GM21619 (cell line): ENCODE measurements around the gene ASB9.
"Not testable (repeated sequence)": the region's sequence is repeated elsewhere in the genome, so short reads cannot be mapped to it uniquely, and the experiment has no call there.

Experiments
- ATAC-seq: cut with Tn5 transposase; IDR thresholded peaks from one replicate; pipeline ENCODE4 v1.9.1; 2021; ENCODE audit not compliant: unreplicated experiment

Gene ASB9, protein sequence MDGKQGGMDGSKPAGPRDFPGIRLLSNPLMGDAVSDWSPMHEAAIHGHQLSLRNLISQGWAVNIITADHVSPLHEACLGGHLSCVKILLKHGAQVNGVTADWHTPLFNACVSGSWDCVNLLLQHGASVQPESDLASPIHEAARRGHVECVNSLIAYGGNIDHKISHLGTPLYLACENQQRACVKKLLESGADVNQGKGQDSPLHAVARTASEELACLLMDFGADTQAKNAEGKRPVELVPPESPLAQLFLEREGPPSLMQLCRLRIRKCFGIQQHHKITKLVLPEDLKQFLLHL

GRCh38 chrX:15269618-15270521 lies at the start of gene ASB9:
TSS of gene ASB9 (minus strand) at chrX:15270083. CDS start at chrX:15269874, 209 bp downstream.
- peak; percentile 60 for ATAC-seq

- no peak for ATAC-seq
These were observed 49.2 kb upstream of the ASB9 start for GRCh38 chrX:15319075-15319474.

DNA sequence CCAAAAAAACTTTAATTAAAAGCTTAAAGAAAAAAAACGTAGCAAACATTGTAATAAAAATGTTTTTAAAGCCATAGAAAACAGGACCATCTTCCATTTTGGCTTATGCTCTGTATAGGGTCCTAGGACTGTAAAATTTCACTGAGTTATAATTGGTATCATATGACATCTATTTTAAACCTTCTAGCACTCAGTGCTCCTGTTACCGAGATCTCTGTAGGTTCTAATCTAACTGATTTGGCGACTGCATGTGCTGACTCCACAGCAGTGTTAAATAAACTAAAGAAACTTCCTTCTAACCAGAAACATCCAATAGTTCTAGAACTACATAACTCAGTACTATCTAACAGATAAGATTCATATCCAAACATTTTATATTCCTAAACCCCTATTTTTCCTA lies 45.6 kb upstream of the ASB9 start, which contains the start of gene ASB11:
TSS of gene ASB11 (minus strand) at position 132 of the 400 bp plus-strand sequence. CDS start at position 97, 35 bp downstream.
- ATAC-seq: no peak

- ATAC-seq: no peak
These were observed 44.6 kb upstream of the ASB9 start for GRCh38 chrX:15314472-15314871.

GRCh38 chrX:15311119-15311518 lies 41.2 kb upstream of the ASB9 start:
- no peak for ATAC-seq

DNA sequence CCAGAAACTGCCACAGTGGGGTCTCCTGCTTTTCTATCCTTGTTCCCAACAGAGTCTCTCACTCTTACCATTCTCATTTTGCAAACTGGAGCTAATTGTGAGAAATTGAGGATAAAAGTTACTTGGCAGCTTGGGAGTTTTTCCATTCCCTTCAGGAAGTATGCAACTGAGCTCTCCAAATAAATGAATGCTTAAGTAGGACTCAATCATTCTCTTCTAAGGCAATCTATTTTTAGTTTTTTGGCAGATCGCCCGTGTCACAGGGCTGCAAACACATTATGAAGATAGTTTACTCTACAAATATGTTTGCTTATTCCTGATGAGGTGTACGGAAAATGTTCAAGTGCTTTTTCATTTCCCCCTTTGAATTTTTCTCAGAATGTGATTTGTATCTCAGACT lies 40.2 kb upstream of the ASB9 start:
- no peak for ATAC-seq

DNA sequence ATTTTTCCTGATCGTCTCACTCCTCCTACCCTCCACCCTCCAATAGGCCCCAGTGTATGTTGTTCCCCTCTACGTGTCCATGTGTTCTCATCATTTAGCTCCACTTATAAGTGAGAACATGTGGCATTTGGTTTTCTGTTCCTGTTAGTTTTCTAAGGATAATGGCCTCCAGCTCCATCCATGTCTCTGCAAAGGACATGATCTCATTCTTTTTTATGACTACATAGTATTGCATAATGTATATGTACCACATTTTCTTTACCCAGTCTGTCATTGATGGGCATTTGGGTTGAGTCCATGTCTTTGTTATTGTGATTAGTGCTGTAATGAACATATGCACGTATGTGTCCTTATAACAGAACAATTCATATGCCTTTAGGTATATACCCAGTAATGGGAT lies 36.0 kb upstream of the ASB9 start:
- not testable (repeated sequence) for ATAC-seq

DNA sequence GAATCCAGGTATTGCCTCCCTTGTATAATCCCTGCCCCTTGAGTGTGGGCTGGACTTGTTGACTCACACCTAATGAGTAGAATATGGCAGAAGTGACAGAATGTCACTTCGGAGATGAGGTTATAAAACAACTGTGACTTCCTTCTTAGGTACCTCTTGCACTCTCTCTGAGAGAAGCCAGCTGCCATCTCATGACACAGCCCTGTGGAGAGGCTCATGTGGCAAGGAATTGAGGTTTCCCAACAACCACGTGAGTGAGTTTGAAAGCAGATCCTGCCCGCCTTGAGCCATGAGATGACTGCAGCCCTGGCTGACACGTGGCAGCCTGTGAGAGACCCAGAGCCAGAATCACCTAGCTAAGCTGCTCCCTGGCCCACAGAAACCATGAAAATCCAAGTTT lies 32.0 kb upstream of the ASB9 start:
- ATAC-seq: no peak

- no peak for ATAC-seq
These were observed 30.3 kb upstream of the ASB9 start for GRCh38 chrX:15299941-15300851.

DNA sequence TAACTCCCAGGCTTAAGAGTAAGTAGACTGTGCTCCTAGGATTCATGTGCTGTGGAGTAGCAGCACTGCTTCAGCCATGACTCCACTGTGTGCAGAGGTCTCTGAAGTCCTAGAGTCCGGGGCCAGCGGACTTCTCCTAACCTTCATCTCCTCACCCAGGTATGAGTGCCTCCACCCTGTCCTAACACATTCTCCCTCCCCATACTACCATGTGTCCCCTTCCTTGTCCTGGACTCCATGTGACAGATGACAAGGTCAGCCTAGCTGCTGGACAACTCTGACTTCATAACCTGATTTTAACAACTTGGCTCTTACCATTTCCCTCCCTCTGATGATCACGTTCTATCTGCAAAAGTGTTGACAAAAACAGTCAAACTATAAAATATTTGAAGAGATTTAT lies 28.9 kb upstream of the ASB9 start:
- no peak for ATAC-seq

DNA sequence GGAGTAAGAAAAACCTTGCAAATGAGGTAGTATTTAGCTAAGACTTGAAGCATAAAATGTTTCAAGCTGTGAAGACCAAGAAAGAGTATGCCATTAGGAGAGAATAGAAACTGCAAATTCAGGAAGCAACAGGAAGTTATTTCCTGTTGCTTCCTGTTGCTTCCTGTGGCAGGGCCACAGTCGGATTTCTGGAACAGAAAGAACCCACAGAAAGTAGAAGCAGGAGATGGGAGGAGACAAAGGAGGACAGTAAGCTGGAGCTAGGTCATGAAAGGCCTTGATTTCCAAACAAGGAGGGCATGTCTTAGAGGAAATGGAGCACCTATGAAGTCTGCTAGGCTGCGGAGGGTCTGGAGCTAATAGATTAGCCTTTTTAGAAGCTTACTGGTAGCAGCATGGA lies 28.3 kb upstream of the ASB9 start:
- no peak for ATAC-seq

DNA sequence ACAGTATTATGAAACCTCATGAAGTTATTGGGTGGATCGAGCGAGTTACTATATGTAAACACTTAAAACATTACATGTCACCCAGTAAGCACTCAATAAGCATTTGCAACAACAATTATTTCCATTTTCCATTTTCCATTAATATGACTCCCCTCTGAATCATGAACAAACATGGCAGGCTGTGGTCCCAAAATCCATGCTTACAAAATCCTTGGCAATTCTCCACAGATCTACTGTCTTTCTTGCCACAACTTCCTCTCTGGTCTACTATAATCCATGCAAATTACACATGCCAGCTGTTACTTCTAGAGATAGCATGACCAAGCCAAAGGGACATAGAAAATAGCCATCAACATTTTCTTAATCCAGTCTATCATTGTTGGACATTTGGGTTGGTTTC lies 23.6 kb upstream of the ASB9 start:
- ATAC-seq: no peak

DNA sequence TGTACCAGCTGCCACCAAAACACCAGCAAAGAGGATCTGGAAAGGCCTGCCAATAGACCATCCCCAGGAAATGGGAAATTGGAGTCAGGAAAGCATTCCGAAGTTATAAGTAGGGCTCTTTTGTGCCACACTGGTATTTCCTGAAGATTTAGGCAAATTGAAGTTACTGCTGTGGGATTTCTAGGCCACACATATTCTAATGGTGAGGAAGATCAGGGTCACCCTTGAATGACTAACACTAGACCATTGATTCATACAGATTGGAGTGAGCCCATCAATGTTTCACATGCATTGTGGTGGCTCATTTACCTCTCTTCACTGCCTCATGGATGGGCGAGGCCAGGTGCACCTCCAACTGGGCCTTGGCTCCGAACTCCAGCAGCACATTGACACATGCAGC lies 23.0 kb upstream of the ASB9 start:
- no peak for ATAC-seq

GRCh38 chrX:15277604-15278003 lies 7.7 kb upstream of the ASB9 start:
- ATAC-seq: no peak

DNA sequence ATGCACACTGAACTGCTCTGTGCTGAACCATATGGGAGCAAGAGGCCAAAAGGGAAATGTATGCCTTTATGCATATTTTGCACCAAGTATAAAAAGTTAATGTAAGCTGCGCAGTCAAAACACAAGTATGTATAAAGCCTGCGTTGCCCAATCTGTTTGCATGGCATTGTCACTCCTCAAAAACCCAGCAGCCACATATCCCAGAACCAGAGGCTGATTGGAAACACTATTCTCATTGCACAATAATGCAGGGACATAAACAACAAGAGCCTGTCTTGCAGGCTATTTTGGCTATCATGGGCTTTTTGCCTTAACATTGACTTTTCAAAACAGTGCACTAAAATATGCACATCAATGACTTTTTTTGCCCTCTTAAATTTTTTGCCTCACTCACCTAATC lies 5.1 kb upstream of the ASB9 start:
- no peak for ATAC-seq

- not testable (repeated sequence) for ATAC-seq
These were observed 3.4 kb upstream of the ASB9 start for GRCh38 chrX:15273275-15273674.

GRCh38 chrX:15271757-15272156 lies 1.9 kb upstream of the ASB9 start:
- ATAC-seq: no peak

DNA sequence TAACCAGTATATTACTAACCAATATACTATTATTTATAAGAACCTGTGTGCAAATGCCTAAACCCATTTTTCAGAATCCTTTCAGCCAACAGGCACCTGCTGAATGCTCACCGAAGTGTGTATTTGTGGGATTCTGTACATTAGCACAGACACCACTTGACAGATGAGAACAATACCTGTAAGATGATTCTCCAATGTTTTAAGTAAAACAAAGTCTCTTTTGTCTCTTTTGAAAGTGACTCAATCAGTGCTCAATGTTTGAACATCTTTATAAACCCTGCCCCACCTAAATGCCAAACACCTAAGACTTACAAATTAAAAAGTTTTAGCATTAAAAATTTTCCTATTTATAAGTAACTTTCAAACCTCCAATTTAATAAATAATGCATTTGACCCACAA lies 763 bp downstream of the ASB9 start:
- ATAC-seq: no peak

DNA sequence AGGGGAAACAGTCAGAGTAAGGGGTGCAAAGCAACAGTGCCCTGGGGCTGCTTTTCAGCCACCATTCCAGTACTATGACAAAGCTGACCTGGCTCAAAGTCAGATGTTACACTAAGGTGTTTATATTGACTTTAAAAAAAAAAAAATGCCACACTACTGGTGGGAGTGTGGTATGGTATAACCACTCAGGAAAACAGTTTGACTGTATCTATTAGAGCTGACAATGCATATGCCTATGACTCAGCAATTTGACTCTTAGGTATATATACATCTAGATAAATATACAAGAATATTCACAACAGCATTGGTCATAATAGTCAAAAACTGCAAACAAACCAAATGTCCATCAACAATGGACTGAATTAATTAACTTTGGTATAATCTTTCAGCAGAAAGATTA lies 15.0 kb downstream of the ASB9 start:
- no peak for ATAC-seq

DNA sequence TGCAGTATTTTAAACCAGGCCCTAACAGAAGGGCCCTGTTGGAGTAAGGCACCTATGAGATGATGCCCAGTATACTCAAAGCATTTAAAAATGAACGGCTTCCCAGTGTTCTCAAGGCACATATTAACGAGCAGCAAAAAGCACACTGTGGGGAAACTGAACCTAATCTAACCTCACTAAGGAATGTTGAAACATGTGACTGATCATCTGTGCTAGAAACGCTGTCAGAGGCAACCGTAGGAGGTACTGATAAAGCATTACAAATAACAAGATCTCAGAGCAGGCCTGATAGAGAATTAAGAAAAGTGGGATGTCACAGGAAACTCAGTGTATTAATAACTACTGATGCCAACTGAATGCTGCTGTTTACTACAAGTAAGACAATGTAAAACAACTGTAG lies 24.0 kb downstream of the ASB9 start:
- no peak for ATAC-seq

DNA sequence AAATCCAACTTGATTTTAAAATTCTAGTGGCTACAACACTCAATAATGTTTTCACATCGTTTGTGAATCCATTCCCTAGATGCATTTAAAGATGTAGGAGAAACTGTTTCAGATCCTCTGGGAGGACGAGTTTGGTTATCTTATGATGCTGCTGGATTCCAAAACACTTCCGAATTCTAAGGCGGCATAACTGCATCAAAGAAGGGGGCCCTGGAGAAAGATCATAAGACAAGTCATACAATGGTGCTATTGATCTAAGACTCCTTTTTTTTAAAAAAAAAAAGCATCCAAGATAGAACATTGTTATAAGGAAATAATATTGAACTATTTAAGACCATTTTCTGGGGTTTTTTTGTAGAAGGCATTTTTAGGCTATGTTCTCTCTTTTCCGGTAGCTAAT lies 25.5 kb downstream of the ASB9 start:
- no peak for ATAC-seq
